ENCODE data around the gene AFTPH.

Gene AFTPH

DNA sequence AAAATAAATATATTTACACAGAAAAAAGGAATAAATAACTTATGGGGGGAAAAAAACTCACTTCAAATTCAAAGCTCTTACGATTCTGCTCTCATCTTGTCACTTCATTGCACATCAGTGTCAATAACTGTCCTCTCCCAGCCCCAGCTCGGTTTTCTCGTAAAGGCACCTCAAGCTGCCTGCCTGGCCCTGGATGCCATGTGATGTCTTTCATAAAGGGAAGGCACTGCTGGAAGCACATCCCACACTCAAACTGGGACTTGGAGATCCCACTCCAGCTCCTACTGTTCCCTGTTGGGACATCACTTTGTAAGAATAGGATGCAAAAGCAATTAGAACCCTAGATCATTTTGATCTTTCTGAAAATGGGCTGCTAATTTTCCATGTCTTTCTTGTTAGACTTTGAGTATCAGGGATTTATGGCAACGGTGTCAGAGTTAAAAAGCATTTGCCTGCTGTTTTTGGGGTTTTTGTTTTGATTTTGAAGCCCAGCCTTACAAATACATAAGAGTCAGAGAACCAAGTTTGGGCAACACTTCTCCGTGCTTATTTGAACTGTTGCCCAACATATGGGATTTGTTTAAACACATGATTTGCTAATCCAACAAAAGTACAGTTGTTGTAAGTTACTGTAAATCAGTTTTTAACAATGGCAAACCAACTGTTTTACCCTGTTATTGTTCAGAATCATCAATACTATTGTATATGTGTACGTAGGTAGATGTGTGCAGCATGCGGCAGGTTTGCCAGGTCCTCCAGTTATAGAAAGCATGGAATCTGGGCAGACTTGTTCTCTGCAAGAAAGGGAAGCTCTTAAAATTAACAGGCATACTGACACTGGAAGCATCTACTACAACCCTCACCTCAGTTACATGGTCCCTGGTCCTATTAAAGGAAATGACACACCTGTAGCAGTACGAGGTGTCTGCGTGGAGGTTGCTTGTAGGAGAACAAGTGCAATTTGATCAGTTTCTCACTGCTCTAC, 109.0 kb downstream of the AFTPH start:
- peak; percentile 67 for DNase-seq (ENCODE audit: low read depth)

DNA sequence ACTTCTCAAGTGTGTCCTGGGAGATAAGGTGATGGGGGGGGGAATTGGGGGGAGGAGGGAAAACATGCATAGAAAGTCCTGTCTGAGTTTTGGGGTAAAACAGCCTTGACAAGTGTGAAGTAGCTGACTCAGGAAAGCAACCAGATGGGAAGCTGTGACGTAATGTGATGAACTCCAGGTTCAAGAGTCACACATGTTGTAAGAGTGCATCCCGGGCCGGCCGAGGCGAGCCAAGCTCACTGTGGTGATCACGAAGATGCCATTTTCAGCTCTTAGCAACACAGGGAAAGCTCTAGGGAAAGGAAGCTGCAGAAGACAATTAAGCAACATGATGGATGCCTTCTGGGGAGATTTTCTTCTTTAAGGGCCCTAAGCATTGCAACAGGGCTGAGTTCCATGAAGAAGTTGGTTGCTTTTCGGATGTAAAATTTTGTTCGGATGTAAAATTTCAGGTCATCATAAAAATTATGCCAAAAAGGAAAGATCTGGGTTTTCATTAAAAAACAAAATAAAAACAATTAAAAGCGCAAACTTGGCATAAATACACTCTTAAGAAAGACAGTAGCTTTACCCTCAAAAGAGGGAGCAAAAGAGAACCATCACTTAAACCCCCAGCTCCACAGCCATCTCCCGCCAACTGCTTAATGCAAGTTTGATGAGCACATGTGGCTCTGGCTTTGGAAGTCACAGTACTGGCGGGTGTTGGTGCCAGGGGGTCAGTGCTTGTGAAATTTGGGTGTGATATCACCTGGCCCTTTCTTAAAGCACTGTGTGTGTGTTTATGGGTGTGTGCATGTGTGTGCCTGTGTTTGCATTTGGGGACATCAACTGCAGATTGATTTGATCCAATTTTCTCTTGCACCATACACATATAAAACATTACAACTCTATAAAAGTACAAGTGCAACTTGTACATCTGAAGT, 110.5 kb downstream of the AFTPH start:
- peak; percentile 55 for DNase-seq (ENCODE audit: low read depth)

DNA sequence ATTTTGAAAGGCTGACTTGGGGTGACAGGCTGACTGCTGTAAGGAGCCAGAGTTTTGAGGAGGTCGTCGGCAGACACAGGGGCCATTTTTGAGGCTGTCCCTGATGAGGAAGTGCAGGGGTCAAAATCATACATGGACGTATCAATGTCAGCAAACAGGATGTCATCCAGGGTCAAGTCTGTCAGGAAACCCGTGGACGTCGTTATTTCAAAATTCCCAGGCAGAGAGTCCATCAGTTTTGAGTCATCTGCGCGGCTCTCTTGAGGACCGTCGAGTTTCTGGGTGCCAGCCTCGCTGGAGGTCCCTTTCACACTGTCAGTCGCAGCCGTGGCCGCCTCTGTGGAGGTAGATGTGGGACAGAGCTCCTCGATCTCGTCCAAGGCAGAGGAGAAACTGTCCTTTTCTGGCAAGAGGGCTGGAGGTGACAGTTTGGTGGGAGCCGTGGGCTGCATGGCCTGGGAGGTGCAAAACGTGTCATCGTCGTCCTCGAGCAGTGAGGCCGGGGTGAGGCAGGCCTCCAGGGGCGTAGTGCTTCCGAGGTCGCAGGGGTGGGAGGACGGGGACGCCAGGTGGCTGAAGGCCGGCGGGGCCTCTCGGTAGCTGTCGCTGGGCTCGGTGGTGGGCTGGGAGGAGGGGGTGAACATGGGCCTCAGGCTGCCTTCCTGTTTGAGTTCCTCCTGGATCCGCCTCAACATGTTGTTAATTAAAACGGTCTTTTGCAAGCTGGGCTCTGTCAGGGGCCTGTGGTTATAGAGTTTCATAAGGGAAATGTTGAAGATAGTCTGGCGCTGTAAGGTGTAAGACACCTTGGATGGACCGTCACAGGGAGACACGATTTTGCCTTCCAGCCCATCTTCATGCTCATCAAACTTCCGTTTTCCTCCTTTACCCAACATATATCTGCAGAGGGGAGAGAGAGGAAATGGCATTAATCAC, 112.1 kb downstream of the AFTPH start:
- DNase-seq (ENCODE audit: low read depth), result no peak

DNA sequence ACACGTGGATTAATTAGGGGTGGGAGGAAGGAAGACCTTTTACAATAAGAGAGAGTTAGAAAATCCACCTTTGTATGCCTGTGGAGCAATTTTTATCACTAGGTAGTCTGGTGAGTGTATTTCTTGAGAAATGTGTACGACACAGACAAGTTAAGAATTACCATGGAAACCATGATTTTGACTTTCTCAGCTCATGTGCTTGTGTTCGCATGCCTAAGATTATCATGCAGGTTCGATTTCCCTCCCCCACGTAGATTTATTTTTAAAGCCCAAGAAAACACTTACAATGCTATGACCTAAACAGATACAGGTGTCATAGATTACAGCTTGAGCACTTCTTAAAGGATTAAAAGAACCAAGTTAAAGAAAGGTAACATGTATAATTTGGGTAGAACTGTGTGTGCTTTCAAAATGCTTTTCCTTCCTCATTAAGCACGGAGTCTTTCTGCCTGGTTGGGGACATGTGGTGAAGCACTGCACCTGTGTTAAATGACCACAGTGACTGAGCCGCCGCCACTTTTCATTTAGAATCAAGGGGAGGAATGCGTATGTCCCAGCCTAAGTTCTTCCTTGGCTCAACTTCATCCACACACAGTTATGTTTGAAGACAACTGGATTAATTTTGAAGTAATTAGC, 113.0 kb downstream of the AFTPH start:
- no peak for DNase-seq (ENCODE audit: low read depth)

- DNase-seq (ENCODE audit: low read depth), result peak; percentile 45
Observed at GRCh38 chr2:64637931-64638330, 113.8 kb downstream of the AFTPH start.

- DNase-seq (ENCODE audit: low read depth), result no peak
Observed at GRCh38 chr2:64638502-64639120, 114.5 kb downstream of the AFTPH start.

- DNase-seq (ENCODE audit: low read depth), result no peak
Observed at GRCh38 chr2:64639691-64640090, 115.6 kb downstream of the AFTPH start.

DNA sequence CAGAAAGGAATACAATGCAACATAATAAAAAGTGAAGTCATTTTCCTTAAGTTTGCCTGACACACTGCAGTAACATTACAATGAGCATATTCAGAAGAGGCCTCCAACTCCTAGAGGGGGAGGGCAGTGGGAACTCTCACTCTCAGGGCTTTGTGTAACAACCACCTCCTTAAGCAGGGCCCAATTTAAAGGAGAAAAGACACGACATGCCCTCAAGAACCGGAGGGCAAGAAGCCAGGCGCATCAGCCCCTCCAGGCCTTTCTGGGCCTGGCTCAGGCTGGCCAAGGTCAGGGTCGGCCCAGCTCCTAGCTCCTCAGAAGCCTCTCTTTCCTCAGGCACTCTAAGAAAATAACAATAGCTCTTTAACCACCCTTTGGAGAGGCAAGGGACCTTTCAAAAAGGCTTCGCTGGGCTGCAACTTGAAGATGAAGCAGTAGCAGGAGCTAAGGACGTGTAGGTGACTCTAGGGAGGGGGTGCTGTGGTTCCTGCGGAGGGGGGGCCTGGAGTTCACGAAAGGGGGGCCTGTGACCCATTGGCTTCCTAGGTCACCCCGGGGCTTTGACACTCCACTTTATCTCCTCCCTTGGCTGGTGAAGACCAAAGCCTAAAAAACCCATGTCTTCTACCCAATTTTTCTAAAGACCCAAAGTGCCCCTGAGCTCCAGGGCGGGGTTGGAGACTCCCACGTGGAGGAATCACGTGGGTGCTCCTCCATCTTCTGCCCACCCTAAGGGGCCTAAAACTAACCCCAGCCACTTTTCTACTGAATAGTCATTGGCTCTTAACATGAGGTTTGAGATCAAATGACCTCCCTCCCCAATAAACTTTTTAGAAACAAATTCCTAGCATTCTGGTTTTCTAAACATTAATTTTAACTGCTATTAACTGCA, 116.3 kb downstream of the AFTPH start:
- peak; percentile 17 for DNase-seq (ENCODE audit: low read depth)

DNA sequence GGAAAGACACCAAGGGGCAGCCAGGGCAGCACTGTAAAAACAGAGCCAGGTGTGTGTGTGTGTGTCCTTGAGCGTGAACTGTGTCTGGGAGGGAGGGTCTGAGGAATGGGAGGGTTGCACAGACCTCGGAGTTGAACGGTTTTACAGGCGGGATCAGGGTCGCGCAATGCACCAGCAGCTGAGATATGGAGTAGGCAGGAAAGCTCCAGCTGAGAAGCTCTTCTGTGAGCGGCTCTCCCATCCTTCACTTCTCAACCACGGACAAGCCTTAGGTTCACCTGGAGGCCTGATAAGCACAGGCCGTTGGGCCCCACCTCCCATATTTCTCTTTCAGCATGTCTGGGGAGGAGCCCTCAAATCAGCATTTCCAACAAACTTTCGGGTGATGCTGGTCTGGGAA, 117.5 kb downstream of the AFTPH start:
- DNase-seq (ENCODE audit: low read depth), result no peak

All from iris pigment epithelial cell (primary cell).